ENCODE measurements around the gene HAPLN2.

DNA sequence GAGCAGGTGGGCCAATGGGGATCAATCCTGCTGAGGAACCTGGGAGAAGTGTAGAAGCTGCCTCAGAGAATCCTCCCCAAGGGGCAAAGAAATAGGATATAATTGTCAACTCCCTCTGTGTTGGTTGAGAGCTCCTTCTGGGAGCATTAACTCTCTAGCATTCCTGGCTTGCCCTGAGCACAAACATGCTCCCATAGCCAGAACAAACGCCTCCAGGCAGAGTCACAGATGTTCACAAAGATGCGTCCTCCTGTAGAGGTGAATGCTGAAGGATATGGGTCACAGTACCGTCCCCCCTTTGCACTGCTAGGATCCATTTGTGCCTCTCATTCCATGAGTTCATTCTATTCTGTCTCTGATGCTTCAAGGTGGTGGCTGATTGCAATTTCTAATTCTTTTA is 13.1 kb downstream of the HAPLN2 start:
- TF ChIP-seq CTCF (IDR thresholded peaks at IDR 0.05) (no peak), POLR2AphosphoS5 (IDR thresholded peaks at IDR 0.05) (no peak)

Measured in gastroesophageal sphincter (tissue), 3 donors.